Measurements from ENCODE around the gene NUBPL.

DNA sequence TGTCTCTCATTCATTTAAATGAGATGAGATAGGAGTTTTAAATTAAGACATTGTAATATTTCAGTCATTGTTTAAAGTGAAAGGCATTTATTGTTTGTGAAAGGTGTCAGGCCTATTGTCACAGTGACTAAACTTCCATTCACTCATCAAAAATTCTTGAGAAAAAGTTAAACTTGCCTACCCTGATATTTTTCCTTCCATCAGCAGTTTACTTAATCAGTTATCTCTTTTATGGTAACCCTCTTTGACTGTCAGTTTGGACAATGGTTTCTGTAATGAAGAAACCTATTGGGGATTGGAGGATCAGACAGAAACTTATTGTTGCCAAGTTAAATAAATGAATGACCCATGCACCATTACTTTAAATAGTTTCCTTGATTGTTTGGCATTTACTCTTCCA, 241.6 kb downstream of the NUBPL start:
- TF ChIP-seq, protein P1, sequence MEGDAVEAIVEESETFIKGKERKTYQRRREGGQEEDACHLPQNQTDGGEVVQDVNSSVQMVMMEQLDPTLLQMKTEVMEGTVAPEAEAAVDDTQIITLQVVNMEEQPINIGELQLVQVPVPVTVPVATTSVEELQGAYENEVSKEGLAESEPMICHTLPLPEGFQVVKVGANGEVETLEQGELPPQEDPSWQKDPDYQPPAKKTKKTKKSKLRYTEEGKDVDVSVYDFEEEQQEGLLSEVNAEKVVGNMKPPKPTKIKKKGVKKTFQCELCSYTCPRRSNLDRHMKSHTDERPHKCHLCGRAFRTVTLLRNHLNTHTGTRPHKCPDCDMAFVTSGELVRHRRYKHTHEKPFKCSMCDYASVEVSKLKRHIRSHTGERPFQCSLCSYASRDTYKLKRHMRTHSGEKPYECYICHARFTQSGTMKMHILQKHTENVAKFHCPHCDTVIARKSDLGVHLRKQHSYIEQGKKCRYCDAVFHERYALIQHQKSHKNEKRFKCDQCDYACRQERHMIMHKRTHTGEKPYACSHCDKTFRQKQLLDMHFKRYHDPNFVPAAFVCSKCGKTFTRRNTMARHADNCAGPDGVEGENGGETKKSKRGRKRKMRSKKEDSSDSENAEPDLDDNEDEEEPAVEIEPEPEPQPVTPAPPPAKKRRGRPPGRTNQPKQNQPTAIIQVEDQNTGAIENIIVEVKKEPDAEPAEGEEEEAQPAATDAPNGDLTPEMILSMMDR (IDR thresholded peaks at IDR 0.05): no peak
- TF ChIP-seq NRF1 (IDR thresholded peaks at IDR 0.05; ENCODE audit: low read depth, low read length): no peak
- no peak for TF ChIP-seq MXI1 (IDR thresholded peaks at IDR 0.05; ENCODE audit: low read depth, low read length)
